ENCODE data around the gene FAM110A.
"Not testable (repeated sequence)": the region's sequence is repeated elsewhere in the genome, so short reads cannot be mapped to it uniquely, and the experiment has no call there.

The FAM110A gene

DNA sequence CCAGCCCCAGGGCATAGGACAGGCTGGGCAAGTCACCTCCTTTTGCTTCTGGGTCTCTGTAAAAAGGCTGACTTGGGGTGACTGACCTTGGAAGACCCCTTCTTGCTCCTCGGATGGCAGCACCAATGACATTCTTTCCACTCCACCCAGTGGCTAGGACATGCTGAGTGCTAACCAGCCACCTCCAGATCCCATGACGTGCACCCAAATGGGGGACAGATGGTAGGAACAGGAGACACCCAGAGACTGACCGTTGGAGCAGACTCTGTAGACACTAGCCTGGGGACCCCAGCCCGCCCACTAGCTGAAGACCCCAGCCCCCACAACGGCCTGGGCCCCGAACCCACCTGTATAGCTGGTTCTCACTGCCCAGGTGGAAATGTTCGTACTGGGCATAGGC, 44.3 kb downstream of the FAM110A start:
- DNase-seq = no peak

DNA sequence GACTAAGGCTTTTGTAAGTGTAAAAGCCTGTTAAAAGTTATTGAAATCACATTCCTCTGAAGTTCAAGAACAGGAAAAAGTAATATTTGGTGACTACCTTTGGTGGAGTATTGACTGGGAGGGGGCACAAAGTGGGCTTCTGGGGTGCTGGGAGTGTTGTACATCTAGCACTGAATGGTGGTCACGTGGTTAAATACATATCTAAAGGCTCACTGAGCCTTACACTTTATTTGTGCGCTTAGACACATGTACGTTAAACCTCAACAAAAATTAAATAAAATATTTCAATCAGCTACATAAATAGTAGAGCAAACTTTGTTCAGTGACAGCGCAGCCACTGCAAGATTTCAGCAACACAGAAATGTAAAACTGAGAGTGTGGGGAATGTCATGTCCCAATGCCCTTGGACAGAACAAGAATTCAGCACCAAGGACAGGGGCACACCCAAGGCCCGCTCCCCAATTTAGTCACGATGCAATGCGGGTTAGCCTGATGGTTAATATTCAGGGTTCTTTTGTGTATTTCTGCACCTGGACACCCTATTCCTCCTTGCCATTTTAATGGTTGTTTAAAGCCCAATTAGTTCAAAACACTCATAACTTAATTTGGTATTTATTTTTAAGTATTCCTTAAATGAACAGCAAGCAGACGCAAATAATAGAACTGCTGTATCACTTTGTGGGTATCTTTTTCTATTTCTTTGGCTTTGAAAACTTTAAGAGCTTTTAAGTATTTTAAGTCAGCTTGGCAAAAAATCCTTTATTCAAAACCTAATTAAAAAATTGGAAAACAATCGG, 45.2 kb downstream of the FAM110A start:
- DNase-seq = no peak

DNA sequence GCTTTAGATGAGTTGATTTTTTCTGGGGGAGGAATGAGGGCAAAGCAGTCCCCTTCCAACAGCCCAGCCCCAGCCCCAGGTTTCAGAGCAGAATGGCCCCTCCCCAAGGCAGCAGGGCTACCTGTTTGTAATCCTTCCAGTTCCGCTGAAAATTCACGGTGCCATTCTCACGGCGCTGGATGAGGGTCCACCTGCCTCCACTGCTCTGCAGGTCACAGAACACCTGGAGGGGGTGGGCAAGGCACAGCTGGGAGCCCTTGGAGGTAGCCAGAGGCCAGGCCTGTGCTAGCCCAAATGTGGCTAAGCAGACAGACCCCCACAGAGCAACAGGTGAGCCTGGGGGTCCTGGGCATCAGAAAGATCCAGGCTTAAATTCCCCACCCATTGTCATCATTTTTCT, 46.1 kb downstream of the FAM110A start:
- DNase-seq = no peak

DNA sequence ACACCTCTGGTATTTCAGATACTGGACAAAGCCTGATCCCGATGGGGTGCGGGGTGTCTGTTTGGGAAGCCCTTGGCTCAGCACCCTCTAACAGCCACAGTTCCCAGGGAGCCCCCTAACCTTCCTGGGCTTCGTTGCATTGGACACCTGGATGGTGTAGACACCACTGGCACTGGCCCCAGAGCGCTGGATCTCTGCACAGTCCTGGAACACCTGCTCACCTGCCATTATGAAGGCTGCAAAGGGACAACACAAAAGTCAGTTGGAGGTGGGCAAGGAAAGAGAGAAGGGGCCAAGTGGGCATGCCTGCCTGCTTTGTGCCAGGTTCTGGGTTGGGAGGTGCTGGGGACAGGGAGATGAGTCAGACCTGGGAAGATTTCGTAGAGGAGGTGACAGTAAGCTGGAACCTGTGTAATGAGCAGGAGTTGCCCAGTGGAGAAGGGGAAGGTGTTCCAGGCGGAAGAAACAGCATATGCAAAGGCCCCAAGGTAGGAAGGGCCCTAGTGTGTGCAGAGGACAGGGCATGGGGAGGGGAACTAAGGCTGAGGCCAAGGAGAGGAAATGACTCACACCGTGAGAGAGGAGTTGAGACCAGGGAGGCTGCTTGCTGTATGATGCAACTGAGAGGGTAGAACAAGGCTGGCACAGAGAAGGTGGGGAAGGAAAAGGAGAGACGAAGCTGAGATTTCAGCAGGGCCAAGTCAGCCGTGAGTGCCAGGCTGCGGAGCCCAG, 47.7 kb downstream of the FAM110A start:
- DNase-seq = no peak

DNA sequence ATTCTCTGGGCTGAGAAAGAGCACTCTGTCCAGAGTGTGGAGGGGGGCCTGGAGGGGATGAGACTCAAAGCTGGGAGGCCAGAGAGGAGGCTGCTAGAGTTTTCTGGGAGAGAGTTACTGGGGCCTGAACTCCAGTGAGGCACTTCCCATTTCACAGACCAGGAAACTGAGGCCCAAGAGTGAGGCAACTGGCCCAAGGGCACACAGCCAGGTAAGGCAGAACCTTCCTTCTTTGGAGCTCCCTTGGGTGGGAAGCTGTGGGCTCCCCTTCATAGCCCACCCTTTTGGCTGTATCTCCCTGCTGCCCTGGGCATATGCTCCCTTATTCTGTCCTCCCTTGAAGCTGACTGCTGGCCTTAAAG, 48.2 kb downstream of the FAM110A start:
- no peak for DNase-seq

DNA sequence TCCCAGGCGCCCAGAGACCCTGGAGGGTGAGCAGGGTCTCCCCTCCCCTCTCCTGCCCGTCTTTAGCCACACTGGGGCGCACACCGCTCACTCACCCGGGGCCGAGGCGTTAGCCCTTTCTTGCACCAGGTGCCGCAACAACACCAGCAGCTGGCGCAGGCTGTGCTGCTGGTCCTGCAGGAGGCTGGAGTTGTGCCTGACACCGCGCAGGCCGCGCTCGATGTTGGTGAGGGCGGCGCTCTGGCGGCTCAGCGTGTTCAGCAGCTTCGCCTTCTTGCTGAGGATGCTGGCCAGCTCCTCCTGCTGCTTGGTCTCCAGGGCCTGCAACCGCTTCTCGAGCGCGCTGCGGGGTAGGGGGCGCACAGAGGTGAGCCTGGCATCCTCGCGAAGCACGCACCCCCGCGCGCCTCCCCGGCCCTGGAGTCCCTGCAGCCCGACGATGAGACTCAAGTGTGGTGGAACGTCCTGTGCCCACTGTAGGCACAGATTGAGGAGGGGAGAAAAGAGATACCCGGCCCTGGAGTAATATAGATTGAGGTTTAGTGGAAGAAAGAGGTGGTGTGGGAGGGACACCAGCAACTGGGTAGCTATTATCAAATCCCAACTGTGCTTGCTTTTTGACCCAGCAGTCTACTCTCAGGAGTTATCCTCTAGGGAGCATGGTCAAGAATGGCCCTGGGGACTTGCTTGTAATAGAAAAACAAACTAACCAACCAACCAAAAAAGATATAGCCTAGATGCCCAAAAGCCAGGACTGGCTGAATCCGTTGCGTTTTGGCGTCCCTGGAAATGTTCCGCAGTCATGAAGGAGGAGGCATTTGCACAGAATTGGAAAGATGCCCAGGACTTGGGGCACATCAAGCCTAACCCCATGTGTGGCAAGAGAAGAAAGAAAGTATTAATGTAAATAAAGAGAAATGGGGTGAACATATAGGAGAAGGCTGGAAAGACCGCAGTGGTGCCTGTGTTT, 51.8 kb downstream of the FAM110A start:
- DNase-seq = no peak

DNA sequence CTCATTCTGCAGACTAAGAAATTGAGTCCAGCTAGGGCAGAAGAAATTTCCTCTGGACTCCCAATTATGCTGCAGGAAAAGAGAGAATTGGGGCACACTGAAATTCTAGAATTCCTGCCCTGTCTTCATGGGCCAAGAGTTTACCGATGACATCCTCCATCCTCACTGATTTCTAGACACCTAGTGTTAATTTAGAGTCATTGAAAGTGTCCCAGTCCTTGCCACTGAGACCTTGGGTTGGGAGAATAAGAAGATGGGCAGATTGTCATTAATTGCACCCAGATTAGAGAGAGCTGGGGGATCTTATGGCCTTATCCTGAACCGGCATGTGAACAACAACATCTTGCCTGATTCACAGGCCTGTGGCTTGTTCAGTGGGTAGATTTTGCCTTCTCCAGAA, 53.6 kb downstream of the FAM110A start:
- DNase-seq = no peak

DNA sequence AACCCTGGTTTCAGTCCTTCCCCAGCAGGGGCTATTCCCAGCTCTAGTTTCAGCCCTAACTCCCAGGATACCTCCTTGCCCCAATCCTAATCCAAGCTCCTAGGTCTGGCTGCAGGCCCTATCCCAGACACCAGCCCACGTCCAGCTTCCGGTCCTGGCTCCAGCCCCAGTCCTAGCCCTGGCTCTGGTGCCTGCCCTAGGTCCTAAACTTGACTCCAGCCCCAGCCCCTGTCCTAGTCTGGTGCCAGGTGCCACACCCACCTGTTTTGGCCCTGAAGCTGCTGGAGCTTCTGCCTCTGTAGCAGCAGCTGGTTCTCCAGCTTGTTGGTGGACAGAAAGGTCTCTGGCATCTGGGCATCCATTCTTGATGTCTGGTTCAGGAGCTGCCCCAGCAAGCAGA, 54.5 kb downstream of the FAM110A start:
- no peak for DNase-seq

DNA sequence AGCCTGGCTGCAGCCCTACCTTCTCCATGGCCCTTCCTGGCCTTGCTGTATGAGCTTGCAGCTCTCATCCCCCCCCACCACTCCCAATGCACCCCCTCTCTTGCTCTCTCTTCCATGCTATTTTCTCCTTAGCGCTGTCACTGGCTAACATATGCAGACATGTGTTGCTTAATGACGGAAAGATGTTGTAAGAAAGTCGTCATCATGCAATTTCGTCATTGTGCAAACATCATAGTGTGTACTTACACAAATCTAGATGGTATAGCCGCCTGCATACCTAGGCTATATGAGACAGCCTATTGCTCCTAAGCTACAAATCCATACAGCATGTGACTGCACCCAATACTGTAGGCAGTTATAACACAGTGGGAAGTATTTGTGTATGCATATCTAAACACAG, 55.6 kb downstream of the FAM110A start:
- no peak for DNase-seq

DNA sequence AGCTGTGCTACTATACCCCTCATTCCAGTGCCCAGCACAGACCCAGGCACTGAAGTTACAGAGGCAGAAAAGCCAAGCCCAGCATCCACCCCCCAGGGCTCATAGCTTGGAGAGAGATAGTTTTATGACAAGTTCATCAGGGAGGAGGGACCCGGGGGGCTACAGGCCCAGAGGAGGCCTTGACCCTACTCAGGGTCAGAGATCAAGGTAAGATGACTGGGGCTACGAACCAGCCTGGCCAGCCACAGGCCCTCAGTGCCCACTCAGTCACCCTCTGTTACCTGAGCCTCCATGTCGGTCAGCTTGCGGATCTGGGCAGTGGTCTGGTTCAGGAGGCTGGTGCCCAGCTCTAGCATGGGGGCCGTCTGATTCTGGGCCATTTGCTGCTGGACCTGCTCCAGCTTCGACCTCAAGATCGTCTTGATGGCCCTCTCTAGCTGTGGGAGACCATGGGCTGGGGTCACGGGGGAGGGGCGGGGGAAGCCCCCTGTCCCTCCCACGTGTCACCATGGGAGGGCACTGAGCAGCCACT, 56.5 kb downstream of the FAM110A start:
- DNase-seq = no peak

DNA sequence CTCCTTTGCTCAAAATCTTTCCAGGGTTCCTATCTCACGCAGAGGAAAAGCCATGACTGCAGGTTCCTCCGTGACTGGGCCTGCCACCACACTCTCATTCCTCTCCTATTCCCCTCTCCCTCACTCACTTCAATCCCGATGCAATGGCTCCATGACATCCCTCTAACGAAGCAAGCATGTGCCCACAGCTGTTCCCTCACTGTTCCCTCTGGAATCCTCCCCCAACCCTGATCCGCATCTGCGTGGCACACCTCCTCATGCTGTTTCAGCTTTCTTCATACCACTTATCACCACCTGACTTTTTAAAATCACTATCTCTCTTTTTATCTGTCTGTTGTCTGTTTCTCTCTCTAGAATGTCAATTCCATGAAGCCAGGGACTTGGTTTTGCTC, 57.1 kb downstream of the FAM110A start:
- DNase-seq = no peak

DNA sequence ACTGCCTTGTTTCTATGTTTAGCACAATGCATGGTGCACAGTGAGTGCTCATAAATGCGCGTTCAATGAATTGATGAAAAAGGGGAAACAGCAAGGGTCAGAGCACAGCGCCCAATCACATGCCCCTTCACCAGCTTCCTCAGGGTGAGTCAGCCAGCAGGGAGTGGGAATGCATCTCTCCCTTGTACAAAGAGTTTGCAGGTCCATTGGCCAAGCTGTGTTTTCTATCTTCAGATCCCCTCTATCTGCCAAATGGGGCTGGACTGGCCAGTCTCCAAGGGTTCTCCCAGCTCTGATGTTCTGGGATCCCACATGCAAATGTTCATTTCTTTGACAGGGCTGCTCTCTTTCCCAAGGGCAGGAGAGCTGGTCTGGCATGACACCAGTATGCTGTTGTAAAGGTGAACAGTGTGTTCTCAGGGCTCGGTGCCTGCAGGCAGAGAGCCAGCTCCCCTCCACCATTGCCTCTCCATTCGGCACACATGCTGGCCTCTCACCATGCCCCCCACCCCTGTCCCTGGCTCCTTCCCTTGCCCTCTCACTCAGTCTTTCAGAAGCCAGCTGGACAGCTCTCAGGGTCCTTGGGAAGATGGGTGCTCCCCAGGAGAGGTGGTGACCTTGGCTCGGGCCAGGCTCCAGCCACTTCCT, 57.7 kb downstream of the FAM110A start:
- DNase-seq = no peak

DNA sequence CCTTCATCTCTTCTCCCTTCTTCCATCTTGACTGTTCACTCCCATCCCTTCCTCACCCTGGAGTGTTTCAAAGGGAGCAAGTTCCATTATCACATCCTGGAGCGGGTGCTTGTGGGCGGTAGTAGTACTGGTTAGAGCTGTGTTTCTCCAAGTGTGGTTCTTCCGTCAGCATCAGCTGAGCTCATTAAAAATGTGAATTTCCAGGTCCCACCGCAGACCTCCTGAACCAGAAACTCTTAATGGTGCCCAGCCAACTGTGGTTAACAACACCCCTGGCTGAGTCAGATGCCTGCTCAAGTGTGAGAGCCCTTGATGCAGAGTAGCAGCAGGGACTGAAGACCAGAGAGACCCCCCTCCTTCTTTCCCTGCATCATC, 58.2 kb downstream of the FAM110A start:
- no peak for DNase-seq

DNA sequence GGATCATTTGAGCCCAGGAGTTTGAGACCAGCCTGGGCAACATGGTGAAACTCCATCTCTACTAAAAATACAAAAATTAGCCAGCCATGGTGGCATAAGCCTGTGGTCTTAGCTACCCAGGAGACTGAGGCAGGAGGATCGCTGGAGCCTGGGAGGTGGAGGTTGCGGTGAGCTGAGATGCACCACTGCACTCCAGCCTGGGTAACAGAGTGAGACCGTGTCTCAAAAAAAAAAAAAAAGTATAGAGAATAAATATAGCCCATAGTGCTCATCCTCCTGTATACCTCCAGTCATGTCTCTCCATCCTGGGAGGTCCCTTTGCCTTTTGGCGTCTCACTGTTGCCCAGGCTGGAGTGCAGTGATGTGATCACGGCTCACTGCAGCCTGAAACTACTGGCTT, 58.9 kb downstream of the FAM110A start:
- DNase-seq = not testable (repeated sequence)
